Activated CD4-positive, CD25-positive, alpha-beta regulatory T cell treated with anti-CD3 and anti-CD28 coated beads, Interleukin-2, amount 50 U/mL, for 72 hours (primary cell): Measurements from ENCODE around the gene C3orf80.
"Not testable (repeated sequence)": the region's sequence is repeated elsewhere in the genome, so short reads cannot be mapped to it uniquely, and the experiment has no call there.

Experiments
- DNase-seq: peaks from one replicate; pipeline ENCODE4 v3.0.0; 2021

Gene C3orf80

DNA sequence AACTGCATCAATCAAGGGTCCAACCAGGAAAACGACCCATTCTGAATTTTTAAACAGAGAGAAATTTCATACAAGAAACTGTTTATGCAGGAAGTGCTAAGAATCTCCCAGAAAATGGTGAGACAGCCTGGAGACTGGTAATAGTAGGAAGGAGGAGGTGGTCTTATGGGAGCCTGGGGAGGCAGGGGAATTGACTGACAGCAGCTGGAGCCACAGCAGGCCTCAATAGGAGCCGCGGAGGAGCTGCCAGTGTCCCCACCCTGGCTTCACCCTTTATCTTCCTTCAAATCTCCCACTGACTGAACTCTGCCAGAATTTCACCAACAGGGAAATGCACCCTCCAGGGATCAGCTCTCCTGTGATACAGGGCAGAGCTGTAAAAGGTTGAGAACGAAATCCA, 7.5 kb upstream of the C3orf80 start:
- no peak for DNase-seq

DNA sequence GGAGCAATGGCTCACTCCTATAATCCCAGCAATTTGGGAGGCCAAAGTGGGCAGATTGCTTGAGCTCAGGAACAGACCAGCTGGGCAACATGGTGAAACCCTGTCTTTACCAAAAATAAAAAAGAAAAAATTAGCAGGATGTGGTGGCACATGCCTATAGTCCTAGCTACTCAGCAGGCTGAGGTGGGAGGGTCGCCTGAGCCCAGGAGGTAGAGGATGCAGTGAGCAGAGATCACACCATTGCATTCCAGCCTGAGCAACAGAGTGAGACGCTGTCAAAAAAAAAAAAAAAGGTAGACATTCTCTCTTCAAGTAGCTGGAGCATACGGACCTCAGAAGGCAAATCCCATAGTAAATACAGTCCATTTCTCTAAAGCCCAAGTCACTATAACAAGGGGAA, 7.1 kb upstream of the C3orf80 start:
- DNase-seq = no peak

DNA sequence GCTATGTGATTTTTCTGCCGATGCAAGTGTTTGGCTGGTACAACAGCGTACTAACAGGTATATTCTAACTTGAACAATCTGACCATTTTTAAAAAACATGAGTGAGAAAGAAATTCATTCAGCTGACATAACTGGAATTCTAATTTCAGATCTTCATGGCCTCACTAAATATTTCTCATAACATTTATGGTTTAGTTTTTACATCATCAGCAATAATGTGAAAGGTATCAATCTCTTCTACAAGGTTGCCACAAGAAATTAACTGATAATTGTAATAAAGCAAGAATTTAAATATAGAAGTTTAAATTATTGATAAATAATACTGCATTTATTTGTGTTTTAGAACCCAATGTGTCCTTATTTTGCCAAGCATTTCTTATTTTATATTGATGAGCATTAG, 5.2 kb upstream of the C3orf80 start:
- DNase-seq = no peak

DNA sequence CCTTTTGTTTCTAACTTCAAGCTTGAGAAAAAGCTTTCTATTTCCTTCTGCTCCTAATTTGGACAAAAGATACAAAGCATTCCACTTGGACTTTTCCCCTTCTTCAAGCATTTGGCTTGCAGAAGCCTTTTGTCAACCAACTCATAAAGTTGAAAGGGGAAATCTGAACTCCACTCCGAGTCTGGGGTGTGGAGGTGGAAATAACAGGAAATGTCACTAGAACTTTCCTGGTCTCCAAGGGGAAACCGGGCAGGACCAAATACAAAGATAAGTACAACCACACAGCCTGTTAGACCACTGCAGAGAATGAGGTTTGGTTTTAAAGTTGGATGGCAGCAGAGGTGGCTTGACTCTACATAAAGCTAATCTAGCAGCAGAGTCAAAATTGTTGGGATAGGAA, 4.2 kb upstream of the C3orf80 start:
- no peak for DNase-seq

DNA sequence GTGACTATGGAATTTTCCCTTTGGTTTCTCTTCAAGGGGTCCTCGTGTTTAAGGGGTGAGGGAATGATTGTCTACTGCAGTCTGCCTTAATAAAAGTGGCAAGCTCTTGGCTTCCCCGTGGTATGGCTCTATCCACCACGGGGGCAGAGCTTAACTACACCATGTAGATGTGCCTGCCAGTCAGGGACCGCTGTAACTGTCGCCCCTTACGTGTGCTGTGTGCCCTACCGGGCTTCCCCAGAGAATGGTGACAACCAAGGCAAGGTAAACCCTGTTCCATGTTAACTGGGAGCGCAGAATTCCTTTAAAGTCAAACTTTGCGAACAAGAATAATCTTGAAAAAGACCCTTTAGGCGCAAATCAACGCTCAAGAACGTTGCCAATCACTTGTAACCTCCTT, 966 bp upstream of the C3orf80 start:
- DNase-seq = no peak

DNA sequence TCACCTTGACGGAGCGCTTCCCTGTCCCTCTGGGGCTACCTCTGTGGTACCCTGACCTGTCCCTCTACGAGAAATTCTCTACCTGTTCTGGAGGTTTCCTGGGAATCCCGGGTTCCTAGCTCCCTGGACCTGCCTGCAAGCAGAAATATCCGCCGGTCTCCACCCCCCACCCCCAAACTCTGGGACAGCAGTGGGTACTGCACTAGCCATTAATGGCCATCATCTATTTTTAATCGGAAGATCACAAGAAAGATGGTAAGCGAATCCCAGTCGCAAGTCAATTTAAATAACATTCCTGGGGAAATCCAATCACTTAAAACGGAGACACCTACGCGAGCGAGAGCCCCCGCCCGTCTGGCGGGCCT, 429 bp upstream of the C3orf80 start:
- DNase-seq = no peak

DNA sequence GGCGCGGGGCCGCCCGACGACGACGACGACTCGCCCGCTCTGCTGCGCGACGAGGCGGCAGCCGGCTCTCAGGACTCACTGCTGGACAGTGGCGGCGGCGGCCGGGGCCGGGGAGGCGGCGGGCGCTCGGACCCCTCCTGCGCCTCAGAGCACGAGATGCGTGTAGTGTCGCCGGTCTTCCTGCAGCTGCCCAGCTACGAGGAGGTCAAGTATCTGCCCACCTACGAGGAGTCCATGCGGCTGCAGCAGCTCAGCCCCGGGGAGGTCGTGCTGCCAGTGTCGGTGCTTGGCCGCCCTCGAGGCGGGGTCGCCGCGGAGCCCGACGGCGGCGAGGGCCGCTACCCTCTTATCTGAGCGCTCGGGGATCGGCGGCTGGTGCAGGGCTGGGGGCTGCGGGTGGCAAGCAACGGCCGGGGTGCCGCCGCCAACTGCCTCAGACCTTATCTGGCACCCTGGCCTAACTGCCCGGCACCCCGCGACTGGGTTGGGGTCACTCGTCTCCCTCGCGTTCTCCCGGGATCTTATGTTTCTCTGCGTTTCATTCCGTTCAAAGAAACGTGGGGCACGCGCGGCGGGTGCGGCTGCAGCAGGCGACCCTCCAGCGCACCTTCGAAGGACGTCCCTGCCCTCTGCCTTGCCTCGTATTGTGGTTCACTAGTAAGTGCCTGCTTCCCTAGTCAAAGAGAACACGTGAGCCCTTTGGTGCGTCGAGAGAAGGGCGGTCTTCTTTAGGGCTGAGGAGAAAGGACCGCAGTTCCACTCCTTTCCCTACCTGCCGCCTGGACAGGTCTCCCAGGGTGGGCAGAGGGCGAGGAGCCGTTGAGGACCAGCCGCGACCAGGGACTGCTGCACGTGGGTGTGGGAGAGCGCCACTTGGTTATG, 1.0 kb downstream of the C3orf80 start:
- DNase-seq = peak; percentile 31

DNA sequence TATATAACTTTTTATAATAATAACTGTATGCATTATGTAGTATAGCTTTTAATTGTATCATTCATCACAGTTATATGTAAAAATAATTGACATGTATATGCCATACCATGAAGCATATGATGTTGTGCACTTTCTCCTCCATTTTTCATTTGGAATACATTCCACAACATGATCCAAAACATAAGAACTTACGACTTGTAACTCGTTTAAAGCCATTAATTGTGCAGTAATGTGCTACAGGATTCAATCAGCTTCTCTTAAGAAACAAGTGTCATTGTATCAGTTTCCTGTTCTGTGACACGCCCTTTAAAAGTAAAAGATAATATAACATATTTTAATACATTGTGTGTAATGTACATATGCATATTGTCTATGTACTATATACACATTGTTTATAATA, 2.2 kb downstream of the C3orf80 start:
- DNase-seq = no peak

DNA sequence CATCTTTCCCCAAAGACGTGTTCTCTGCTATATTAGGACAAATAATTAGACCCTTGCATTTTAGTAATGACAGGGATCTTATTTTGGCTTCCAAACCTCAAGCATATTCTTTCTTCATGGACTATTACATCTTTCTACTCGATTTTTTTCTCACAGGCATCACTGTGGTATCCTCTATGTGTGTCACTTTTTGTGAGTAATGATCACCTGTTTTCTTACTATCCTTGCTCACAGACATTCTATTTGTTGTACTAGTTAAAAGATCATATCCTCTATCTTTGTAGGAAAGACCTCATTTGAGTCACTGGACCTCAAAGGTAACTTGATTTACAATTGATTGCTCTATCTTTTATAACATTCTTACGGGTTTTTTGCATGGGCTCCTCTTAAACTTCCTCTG, 6.8 kb downstream of the C3orf80 start:
- no peak for DNase-seq

DNA sequence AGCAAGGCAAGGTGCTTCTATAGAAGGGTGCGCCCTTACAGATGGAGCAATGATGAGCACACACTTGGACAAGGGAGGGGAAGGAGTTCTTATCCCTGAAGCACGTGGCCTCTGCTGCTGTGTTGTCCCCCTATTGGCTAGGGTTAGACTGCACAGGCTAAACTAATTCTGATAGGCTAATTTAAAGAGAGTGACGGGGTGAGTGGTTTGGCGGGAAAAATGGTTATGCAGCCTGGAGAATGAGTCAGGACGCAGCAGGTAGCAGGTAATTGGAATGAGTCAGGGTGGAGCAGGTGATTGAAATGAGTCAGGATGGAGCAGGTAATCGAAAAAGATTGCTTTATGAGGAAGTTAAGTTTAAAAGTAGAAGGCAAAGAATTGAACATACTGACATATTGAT, 15.5 kb downstream of the C3orf80 start:
- not testable (repeated sequence) for DNase-seq

DNA sequence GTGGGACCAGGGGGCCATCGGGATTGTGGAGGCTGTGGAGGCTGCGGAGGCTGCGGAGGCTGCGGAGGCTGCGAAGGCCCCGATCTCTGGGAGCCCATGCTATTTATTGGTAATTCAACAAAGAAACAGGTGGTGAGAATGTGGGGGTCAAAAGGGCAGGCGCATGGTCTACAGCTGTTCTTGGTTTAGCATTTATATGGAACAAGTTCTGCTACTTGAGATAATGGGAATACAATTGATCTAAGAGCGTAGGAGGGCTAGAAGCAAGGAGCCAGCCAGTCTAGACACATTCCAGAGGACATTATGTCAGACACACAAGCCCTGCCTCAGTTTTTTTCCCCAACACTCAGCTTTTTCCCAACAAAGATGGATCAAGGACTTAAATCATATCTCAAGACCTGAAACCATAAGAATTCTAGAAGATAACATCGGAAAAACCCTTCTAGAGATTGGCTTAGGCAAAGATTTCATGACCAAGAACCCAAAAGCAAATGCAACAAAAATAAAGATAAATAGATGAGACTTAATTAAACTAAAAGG, 20.1 kb downstream of the C3orf80 start:
- no peak for DNase-seq

DNA sequence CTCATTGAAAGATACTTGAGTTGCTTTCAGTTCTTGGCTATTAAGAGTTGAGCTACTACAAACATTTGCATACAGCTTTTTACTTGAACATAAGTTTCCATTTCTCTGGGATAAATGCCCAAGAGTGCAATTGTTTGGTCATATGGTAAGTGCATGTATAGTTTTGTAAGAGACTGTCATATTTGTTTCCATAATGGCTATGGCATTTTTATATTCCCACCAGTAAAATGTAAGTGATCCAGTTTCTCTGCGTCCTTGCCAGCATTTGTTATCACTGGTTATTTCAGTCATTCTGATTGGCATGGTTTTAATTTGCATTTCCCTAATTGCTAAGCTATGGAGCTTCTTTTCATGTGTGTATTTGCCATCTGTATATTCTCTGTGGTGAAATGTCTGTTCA, 22.5 kb downstream of the C3orf80 start:
- DNase-seq = no peak

DNA sequence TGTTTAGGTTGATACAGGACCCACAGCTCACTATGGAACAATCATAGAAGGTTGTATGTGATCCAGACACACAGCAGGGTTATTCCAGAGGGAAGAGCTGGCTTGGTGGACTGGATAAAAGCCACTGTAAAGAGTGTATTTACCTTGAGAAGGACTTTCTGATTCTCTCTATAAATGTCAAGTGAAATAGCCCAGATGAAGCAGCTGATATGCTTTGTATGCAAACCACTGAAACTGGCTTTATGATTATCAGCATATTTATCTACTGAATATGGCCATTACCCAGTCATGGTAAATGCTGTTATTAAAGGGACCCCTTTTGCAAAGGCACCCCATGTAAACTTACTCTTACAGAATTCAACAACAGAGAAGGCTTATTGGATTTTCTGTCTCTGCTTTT, 28.1 kb downstream of the C3orf80 start:
- DNase-seq = no peak

DNA sequence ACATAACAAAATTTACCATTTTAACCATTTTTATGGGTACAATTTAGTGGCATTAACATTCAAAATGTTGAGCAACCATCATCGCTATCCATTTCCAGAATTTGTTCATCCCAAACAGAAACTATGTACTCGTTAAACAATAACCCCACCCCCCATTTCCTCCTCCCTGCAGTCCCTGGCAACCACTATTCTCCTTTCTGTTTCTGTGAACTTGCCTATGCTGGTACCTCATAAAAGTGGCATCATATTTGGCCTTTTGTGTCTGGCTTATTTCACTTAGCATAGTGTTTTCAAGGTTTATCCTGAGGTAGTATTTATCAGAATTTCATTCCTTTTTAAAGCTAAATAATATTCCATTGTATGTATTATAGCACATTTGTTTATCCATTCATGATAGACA, 32.4 kb downstream of the C3orf80 start:
- DNase-seq = no peak

DNA sequence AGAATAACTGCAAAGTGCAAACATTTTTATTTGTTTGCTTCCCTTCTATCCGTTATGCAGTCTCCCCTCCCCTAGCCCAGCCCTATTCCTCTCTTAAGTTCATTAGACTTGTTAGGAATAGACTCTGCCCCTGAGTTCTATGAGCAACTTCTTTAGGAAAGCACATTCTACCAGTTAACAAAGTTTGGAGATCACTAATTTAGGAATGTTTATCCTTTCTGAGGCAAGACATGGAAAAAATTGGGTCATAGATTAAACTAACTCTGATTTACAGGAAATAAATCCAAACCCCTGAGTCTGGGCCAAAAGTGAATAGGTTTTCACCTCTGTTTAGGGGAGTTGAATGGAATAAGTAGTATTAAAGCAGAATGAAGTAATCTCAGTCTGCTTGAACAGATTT, 34.4 kb downstream of the C3orf80 start:
- DNase-seq = no peak

DNA sequence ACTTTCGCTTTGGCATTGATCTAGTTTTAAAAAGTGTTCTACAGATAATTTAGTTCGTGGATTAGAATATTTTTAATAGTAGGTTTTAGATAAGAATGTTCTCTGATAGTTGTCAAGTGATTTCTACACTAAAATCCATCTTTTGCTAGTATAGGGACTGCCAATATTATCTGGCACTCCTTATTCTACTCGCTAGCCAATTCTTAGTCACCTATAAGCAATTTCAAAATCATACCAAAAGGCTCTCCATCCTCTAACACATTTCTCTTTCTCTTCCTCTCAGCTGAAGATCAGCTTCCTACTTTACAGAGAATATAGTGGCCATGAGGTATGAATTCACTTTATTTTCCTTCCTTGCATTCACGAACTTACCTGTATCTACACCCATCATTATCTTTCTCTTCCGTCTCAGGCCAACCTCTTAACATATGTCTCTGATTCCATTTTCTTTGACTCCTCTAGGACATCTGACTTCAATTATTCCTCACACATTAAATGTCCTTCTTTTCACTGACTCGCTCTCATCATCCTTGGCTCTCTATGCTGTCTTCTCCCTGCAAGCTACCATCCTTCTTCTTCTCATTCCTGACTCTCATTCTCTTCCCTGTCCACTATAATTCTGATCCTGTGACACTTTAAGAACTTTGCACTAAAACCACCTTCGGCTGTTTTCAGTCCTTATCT, 35.5 kb downstream of the C3orf80 start:
- DNase-seq = no peak

DNA sequence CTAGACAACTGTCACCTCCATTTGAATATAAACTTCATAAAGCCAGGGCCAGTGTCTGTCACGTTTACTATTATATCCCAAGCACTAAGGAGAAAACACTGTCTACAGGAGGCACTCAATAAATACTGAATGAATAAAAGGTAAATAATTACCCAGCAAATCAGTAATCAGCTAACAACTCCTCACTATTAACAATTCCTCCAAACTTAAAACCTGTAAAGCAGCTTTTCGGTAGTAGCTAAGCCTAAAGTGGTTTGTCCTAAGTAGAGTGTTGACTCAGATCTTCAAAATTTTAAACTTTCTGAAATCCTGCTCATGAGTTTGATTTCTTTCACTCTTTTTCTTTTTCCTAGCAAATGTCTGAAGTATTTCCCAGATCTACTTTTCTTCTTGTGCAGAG, 39.9 kb downstream of the C3orf80 start:
- no peak for DNase-seq
